ENCODE measurements around the gene FCSK. TPM values are rescaled to one million over a fixed set of nuclear protein-coding genes. Genes with fewer than 3 reads are reported as not detected.

FCSK gene
- total and polyA plus RNA-seq, 2 of the 13 experiments (the other 11 are each of a cell fraction or from before 2014, with no cell fraction given) = 9.1 to 19.2 TPM

- TF ChIP-seq THAP11 (CRISPR knock-in tag; IDR thresholded peaks at IDR 0.05) = no peak
- no peak for TF ChIP-seq HIVEP1 (CRISPR knock-in tag; IDR thresholded peaks at IDR 0.05)
- TF ChIP-seq ZNF382 (CRISPR knock-in tag; IDR thresholded peaks at IDR 0.05; ENCODE audit: borderline replicate concordance) = no peak
- no peak for TF ChIP-seq HDAC6 (IDR thresholded peaks at IDR 0.05; ENCODE audit: low read depth, low read length)
- peak; percentile 80; the same call in 1 of the 2 replicates for TF ChIP-seq IRF9 (CRISPR knock-in tag; IDR thresholded peaks at IDR 0.05; ENCODE audit: borderline replicate concordance)
- no peak for TF ChIP-seq ZFP90 (CRISPR knock-in tag; IDR thresholded peaks at IDR 0.05; ENCODE audit: borderline replicate concordance)
- TF ChIP-seq KDM3A (CRISPR knock-in tag; IDR thresholded peaks at IDR 0.05; ENCODE audit: low read depth) = no peak
- 0 out of 2 replicates have a peak, but pooled peaks have one; percentile 11 for TF ChIP-seq YEATS4 (CRISPR knock-in tag; IDR thresholded peaks at IDR 0.05; ENCODE audit: borderline replicate concordance)
- TF ChIP-seq GATA4 (IDR thresholded peaks at IDR 0.05; ENCODE audit: borderline replicate concordance, low read depth) = no peak
- no peak for TF ChIP-seq NR3C1 (CRISPR knock-in tag; IDR thresholded peaks at IDR 0.05)
- no peak for TF ChIP-seq SMARCC2 (IDR thresholded peaks at IDR 0.05)
- TF ChIP-seq GTF2F1 (IDR thresholded peaks at IDR 0.05; ENCODE audit: low read length) = no peak
- no peak for TF ChIP-seq ZNF740 (CRISPR knock-in tag; IDR thresholded peaks at IDR 0.05)
- TF ChIP-seq ZNF724P (CRISPR knock-in tag; IDR thresholded peaks at IDR 0.05; ENCODE audit: borderline replicate concordance) = no peak
- TF ChIP-seq POLR2AphosphoS5 (IDR thresholded peaks at IDR 0.05; ENCODE audit: low read depth, low read length) = no peak
- TF ChIP-seq RFX1 (IDR thresholded peaks at IDR 0.05) = no peak
- no peak for TF ChIP-seq E2F2 (CRISPR knock-in tag; IDR thresholded peaks at IDR 0.05; ENCODE audit: borderline replicate concordance)
- no peak for TF ChIP-seq ETV6 (CRISPR knock-in tag; conservative IDR thresholded peaks at IDR 0.05)
- peak; percentile 18; the same call in 1 of the 2 replicates for TF ChIP-seq ZNF558 (CRISPR knock-in tag; IDR thresholded peaks at IDR 0.05; ENCODE audit: borderline replicate concordance)
- no peak for TF ChIP-seq KLF12 (CRISPR knock-in tag; IDR thresholded peaks at IDR 0.05; ENCODE audit: borderline replicate concordance)
- no peak for TF ChIP-seq SRSF4 (IDR thresholded peaks at IDR 0.05; ENCODE audit: low read depth, low read length, poor library complexity, severe bottlenecking)
- TF ChIP-seq ZC3H4 (CRISPR knock-in tag; IDR thresholded peaks at IDR 0.05; ENCODE audit: borderline replicate concordance) = peak; percentile 46; the same call in 1 of the 2 replicates
- TF ChIP-seq MED8 (CRISPR knock-in tag; IDR thresholded peaks at IDR 0.05; ENCODE audit: insufficient replicate concordance) = no peak
- no peak for TF ChIP-seq ZSCAN29 (CRISPR knock-in tag; conservative IDR thresholded peaks at IDR 0.05)
- TF ChIP-seq POLR2G (IDR thresholded peaks at IDR 0.05; ENCODE audit: low read depth, low read length) = no peak
- TF ChIP-seq ZNF577 (CRISPR knock-in tag; IDR thresholded peaks at IDR 0.05; ENCODE audit: borderline replicate concordance, low read depth) = no peak
- no peak for TF ChIP-seq ZNF383 (CRISPR knock-in tag; IDR thresholded peaks at IDR 0.05; ENCODE audit: borderline replicate concordance)
- TF ChIP-seq HES4 (CRISPR knock-in tag; IDR thresholded peaks at IDR 0.05; ENCODE audit: borderline replicate concordance) = no peak
These were observed 16.5 kb upstream of the FCSK start (continued) for GRCh38 chr16:70437582-70438557.

Data from HepG2 (cell line).